H4 (cell line): ENCODE results near the gene CMTM8. TPM values are rescaled to one million over a fixed set of nuclear protein-coding genes. Genes with fewer than 3 reads are reported as not detected.

ENCODE experiments used
- DNase-seq: peaks from one replicate; pipeline ENCODE4 v3.0.0-alpha.2; 2015; ENCODE audit warnings: low spot score
- total RNA-seq: library from RNA; depleted of rRNA; stranded (reverse); fragments of >200 nt; shearing (Covaris generic); gene quantifications from 2 replicates; pipeline ENCODE4 v1.2.3, GENCODE V29; 2014

CMTM8 gene
- total RNA-seq, 1 experiment from 2014 or later: 2.5 TPM

- peak; percentile 83 for DNase-seq
Measured at GRCh38 chr3:32276279-32276841, 37.9 kb downstream of the CMTM8 start.

- DNase-seq: no peak
Measured at GRCh38 chr3:32278714-32279113, 40.2 kb downstream of the CMTM8 start.

- DNase-seq: no peak
Measured at GRCh38 chr3:32280262-32280910, 41.9 kb downstream of the CMTM8 start.

- DNase-seq: no peak
Measured at GRCh38 chr3:32281570-32282106, 43.2 kb downstream of the CMTM8 start.

GRCh38 chr3:32282578-32283154 lies 44.2 kb downstream of the CMTM8 start:
- DNase-seq: no peak

GRCh38 chr3:32283304-32283703 lies 44.8 kb downstream of the CMTM8 start:
- DNase-seq: no peak

DNA sequence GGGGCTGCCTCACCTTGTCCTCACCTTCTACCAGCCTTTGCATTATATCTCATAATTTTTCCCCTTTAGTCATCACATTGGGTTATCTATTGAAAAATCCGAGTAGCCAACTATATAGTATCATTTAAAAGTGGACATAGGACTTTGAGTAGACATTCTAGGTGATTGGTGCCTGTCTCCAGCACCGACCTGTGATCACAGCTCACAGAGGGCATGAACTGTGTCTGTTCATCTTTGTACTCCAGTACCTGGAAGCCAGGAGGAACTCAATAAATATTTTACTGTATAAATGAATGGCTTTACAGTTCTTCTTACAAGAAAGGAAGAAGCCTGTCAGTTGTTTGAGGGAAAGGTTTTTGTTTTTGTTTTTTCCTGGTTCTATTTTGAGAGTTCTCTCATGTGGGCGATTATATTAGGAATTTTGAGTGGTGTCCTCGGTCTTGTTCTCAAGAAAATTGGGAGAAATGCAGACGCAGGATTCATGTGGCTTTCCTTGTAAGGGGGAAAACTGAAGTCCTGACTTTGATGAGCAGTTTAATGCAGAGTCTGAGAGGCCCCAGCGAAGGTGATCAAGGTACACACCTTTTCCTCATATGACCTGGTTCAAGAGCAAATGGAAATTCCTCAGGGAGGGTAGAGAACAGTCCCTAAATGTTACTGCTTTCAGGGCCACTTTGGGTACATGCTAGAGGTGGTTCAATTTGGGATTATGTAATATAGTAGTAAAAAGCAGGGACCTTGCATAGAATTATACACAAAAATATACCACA lies 46.1 kb downstream of the CMTM8 start:
- no peak for DNase-seq

- DNase-seq: no peak
Measured at GRCh38 chr3:32285891-32286290, 47.4 kb downstream of the CMTM8 start.

DNA sequence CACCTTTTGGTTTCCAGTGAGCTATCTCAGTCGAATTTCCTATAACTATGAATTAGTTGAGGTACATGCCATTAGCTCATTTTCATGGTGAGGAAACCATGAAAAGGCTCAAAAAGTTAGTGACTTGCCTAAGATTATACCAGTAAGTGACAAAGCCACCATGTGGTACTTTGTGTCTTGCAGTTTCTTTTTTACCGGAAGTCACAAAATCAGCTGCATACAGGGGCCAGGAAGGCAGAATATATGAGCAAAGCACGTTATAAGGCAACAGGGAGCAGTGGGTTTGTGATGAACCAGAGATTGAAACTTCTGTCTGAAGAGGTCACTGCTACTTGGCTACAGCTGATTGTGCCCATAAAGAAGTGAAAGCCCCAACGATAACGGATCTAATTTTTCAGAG lies 50.3 kb downstream of the CMTM8 start:
- no peak for DNase-seq

- no peak for DNase-seq
Measured at GRCh38 chr3:32290619-32291018, 52.1 kb downstream of the CMTM8 start.

DNA sequence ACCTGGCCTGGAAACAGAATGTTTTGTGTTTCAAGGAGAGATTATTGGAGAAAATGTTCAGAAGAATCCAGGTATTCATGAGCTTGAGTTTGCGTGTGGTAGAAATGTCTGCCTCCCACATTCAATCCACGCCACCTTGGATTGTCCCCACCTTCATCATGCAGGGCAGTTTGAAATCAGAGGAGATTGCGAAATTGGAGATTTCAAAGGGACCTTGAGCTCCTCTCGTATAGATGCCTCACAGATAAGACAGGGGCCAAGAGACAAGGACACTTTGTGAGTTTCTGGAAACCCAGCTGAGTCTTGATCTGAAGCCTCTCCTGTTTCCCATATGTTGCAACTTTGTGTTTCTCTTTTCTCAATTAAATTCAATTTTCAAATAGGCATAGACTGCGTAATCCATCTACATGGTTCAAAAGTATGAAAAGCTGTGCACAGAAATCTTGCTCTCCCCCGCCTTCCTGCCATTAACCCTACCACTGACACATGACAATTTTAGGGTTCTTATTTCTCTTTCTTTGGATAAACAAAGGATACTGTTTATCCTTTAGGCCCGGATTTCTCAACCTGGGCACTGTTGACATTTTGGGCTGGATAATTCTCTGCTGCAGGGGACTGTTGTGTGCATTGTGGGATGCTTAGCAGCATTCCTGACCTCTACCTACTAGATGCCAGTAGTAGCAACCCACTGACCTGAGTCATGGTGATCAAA lies 53.8 kb downstream of the CMTM8 start:
- DNase-seq: no peak

GRCh38 chr3:32293903-32294302 lies 55.4 kb downstream of the CMTM8 start:
- DNase-seq: no peak

- DNase-seq: peak; percentile 47
Measured at GRCh38 chr3:32296251-32297204, 58.0 kb downstream of the CMTM8 start.

GRCh38 chr3:32297366-32297765 lies 58.9 kb downstream of the CMTM8 start:
- no peak for DNase-seq

GRCh38 chr3:32301426-32301825 lies 62.9 kb downstream of the CMTM8 start:
- no peak for DNase-seq

DNA sequence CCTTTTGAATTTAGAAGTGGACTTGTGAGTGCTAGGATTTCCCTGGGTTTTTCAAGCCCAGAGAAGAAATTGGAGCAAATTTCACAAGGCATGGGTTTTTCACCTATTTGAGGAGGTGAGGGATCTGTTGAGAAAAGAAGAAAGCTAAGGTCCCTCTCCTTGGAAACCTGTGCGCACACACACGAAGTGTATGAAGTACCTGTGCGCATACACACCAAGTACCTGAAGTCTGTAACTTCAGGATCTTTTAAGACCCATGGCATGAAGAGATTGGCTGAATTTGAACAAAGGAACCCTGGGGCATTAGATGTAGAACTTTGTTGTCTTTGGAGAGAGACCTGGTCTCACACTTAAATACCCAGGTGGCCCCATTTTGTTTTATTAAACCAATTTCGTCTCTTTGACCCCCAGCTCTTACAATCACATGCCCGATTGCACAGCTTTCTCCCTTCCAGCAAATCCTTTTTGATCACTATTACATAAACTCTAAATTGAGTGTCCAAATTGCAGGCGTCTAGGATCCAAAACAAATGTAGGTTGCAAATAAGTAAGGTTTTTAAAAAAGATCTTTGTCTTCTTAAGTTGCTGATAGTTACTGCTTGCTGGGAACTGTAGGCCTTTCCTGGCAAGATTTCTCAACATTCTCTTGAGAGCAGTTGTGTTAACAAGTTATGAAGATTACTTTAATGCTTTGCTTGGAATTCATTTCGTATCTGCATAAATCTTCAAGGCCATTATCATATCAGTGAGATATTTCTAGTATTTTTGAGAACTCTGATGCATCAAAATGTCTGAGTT lies 64.3 kb downstream of the CMTM8 start:
- DNase-seq: no peak

- no peak for DNase-seq
Measured at GRCh38 chr3:32303399-32303747, 64.9 kb downstream of the CMTM8 start.

GRCh38 chr3:32303977-32304881 lies 65.7 kb downstream of the CMTM8 start:
- DNase-seq: no peak

DNA sequence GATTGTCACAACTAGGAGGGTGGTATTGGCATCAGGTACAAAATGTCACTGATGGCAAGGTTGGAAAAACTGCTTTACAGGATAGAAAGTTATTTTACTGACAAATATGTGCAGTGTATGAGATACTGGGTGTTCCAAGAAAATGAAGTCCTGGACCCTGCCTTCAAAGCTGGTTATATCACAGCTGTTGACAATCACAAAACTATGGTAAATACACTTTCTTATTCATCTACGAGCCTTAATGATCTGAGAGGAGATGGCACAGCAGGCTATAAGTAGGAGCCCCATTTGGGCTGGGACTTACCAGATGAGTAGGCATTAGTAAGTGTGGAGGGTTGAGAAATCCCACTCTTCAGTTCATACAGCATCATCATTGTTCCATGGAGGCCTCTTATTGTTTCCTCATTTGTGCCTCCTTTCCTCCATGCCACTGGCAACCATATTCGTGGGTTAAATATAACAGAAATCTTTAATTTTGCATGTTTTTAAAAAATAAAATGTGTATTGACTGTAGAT lies 66.9 kb downstream of the CMTM8 start:
- DNase-seq: no peak
